Stimulated activated naive CD4-positive, alpha-beta T cell (primary cell): ENCODE data around the gene FGFR3.
A peak's percentile ranks its signal among the peaks of the same experiment; 100 is the strongest.

Experiments
- DNase-seq, 6 experiments: peaks; one replicate each; lab custom pipeline; 2025; lab: John Stamatoyannopoulos, UW

The FGFR3 gene

GRCh38 chr4:1792832-1793495, at the start of gene FGFR3:
FGFR3 (plus strand) TSS chr4:1793293; CDS start chr4:1793935, 642 bp downstream.
- DNase-seq = peak in 2 of 6 experiments; percentile 13 to 23

DNA sequence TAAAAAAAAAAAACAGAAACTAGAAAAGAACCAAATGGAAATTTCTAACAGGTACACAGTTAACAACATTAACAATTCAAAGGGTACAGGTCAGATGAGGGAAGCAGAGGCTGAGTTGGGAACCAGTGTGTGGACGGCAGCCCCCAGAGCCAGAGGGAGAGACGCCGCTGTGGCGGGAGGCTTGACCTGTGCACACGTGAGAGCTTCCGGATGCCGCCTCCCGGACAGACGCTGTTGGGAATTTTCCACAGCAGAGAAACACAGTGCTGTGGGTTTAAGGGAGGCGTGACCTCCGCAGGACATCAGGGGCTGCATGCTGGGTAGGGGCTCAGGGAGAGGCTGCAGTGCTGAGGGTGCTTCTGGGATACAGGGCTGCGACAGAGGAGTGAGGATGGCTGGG, 49.5 kb upstream of the FGFR3 start:
- DNase-seq = no peak

GRCh38 chr4:1743975-1744374, 49.1 kb upstream of the FGFR3 start:
- DNase-seq = no peak

DNA sequence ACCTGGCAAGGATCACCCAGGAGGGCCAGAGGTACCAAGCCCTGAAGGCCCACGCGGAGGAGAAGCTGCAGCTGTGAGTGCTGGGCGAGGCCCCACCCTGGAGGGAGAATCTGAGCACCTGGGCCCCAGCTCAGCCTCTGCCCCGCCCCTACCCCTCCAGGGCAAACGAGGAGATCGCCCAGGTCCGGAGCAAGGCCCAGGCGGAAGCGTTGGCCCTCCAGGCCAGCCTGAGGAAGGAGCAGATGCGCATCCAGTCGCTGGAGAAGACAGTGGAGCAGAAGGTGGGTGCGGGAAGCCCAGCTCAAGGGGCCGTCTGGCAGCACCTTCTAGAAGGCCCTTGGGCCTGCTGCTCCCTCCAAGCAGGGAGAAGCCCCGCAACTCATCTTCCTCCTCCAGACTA, 48.5 kb upstream of the FGFR3 start:
- no peak for DNase-seq

GRCh38 chr4:1745165-1745564, 47.9 kb upstream of the FGFR3 start:
- no peak for DNase-seq

DNA sequence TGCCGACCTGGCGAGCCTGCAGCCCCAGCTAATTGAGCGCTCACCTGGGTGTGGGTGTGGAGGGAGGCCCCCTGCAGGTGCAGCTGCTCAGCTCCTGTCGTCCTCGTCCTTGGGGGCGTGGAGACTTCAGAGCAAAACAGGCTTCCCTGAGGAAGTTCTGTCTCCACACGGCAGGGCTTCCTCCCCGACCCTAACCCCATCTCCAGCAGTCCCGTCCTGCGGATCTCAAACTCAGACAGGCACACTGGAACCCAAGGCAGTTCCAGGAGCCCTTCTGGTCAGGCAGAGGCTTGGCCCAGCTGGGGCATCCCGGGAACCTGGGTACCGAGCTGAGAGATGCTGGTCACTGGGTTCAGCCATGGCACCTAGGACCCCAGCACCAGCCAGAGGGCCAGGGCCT, 47.4 kb upstream of the FGFR3 start:
- DNase-seq = no peak

DNA sequence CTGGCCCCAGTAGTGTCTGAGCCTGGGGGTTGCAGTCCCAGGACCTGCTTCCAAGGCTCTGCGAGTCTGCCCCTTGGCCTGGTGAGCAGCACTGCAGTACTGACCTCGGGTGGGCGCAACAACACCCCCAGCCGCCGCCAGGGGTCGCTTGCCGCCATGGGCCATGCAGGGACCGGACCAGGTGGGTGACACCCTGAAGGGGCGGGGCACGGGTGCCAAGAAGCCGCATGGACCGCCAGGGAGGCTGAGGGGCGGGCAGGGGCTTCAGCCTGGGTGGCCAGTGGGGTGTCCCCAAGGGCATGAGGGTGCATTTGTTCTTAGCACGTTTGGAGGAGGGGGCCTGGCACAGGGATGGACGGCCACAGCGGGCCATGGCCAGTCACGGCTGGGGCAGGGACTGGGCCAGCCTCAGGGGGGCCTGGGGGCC, 46.8 kb upstream of the FGFR3 start:
- DNase-seq = peak; percentile 17 to 70 (median 56)

DNA sequence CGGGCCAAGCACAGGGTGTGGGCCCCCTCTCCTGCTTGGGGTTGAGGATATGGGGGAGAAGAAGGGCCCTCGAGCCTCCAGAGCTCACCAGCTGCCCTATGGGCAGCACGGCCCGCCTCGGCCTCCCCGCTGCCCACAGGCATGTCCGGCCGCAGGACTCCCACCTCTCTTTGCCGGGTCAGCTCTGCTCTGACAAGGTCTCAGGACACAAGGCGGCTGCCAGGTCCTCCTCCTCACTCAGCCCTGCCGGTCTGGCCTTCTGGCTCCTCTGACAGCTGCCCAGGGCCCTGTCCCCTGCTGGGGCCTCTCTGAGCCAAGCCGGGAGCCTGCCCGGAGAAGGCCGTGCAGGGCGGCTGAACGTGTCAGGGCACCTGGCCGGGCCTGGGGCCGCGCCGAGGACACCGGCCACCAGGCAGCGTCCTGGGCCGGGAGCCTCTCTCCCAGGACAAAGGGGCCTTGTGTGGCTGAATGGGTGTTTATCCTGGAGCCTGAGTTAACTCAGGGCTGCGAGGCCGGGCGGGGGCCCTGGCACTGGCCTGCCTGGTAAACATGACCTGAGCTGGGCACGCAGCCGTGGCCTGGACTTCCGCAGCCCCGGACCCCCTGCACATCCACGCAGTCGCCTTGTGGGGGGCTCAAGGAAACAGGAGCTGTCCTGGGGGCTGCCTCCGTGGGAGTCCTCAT, 46.0 kb upstream of the FGFR3 start:
- no peak for DNase-seq

DNA sequence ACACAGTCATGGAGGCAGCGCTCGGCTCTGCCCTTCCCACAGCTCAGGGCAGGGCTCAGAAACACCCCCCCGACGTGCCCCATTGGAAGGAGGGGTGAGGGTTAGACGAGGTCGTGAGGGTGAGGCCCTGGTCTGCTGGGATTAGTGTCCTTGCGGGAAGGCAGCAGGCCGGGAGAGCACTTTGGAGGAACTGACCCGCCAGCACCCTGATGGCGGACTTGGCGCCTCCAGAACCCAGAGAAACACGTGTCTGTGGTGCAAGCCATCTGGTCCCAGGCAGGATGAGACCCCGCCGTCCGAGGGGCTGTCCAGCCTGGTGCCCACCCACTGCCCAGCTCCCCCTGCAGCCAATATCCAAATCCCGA, 45.5 kb upstream of the FGFR3 start:
- DNase-seq = no peak

- DNase-seq = peak; percentile 42 to 77 (median 68)
These were observed 44.6 kb upstream of the FGFR3 start for GRCh38 chr4:1748465-1748995.

DNA sequence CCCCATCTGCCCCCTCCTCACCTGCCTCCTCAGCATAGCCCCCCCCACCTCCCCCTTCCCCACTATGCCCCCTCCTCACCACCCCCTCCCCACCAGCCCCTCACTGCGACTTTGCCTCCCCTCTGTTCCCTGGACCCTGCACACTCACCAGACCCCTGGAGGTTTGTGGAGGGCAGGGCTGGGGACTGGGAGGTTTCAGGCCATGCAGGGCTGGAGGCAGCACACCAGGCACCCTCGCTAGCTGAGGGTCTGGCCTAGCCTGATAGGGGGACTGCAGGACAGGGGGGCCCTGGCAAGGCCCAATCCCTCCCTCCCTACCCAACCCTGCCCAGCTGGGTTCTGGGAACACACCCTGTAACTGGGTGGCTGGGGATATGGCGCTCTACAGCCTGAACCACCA, 43.7 kb upstream of the FGFR3 start:
- DNase-seq = no peak

- no peak for DNase-seq
These were observed 43.3 kb upstream of the FGFR3 start for GRCh38 chr4:1749826-1750225.

- no peak for DNase-seq
These were observed 42.5 kb upstream of the FGFR3 start for GRCh38 chr4:1750381-1751154.

DNA sequence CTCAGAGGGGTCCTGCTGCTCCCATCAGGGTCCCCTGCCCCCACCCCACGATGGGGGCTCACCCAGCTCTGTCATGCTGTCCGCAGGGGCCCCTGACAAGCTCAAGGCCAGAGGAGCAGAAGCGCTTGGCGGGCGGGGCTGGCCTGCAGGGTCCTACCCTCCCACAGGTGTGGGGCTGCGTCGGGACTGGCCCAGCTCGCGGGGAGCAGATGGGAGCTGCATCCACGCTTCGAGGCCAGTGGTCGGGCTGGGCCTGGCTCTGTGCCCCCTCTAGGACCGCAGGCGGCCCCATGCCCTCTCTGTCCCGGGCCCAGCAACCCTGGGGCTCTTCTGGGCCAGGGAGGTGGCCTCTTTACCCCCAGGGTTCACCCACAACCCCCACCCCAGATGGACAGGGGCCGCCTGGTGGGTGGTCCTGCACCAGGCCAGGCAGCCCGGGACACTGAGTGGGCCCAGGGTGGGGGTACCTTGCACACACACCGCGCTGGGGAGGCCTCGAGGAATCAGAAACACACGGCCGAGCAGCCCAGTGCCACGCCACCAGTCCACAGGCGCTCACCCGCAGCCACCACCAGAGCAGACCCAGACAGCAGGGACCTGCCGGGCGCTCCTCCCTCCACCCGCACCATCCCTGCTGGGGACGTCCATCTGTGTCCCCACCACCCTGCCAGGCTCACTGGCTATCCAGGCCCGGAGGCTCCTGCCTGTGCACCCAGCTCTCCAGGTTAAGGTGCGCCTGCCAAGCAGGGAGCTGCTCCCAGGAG, 41.8 kb upstream of the FGFR3 start:
- DNase-seq = no peak

DNA sequence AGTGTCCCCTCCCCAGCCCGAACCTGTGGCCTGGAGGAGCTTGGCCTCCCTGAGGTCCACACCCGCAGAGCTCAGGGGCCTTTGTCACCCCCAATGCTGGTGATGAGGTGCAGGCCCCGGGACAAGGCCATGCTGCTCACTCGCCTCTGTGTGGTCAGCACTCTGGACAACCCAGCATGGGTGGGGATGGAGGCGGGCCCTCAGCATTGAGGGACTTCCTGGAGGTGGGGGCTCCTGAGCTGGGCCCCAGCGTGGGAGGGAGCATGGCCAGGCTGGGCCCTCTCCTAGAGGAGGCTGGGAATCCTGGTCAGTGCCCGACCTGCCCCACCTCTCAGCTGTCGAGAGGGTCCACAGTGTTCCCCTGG, 41.2 kb upstream of the FGFR3 start:
- no peak for DNase-seq

- no peak for DNase-seq
These were observed 40.6 kb upstream of the FGFR3 start for GRCh38 chr4:1752284-1753041.

DNA sequence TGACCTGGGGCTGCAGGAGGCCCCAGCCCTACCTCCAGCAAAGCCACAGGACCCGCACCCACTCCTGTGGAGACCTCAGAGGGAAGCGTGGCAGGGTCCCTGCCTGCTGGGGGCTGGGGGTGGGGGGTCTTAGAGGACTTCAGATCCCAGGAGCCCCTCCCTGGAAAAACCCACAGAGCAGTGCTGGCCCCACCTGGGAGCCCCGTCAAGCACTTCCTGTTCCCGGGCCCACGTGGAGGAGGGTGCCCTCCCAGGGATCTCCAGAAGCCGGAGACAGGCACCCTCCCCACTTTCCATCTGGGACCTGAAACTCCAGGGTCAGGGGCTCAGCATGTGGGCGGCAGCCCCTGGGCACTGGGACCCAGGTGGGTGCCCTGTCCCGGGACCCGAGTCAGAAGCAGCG, 39.8 kb upstream of the FGFR3 start:
- DNase-seq = no peak

GRCh38 chr4:1753697-1754311, 39.3 kb upstream of the FGFR3 start:
- DNase-seq = no peak

GRCh38 chr4:1754336-1754735, 38.8 kb upstream of the FGFR3 start:
- no peak for DNase-seq

DNA sequence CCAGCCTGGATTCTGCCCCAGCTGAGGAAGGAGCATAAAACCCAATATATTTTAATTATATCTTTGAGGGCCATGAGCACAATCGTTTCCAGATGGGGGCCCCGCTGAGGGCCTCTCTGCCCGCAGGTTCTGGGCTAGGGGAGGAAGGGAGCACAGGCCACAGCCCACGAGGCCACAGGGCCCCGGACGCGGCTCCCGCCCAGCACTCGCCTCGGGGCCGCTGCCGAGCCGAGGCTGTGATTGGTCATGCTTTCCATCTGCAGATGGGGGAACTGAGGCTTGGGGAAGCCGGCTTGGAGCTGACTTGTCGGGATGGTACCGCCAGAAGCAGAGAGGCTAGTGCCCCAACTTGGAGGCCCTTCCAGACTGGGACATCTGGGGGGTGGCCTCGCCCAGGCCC, 37.8 kb upstream of the FGFR3 start:
- DNase-seq = no peak

DNA sequence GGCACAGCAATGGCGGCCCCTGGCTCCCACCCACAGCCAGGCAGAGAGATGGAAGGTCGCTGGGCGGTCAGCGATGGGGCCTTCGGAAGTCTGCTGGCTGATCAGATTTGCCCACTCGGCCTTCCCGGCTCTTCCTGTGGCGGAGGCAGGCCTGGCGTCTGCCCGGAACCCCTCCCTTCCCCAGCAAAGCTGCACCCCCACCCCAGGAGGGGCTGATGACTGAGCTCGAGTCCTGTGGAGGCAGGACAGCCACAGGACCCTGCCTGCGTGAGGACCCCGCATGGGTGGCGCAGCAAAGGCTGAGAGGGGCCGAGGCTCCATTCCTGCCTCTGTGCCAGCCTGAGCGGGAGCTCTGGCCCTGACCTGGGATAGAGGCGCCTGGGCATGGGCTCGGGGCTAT, 37.0 kb upstream of the FGFR3 start:
- DNase-seq = no peak
